ENCODE results near the gene THTPA. TPM values are rescaled to one million over a fixed set of nuclear protein-coding genes. Genes with fewer than 3 reads are reported as not detected.

The THTPA gene
- total RNA-seq, 2 donors from 2014 or later, result 22.5 to 45.4 TPM

- TF ChIP-seq POLR2AphosphoS5 (IDR thresholded peaks at IDR 0.05) (no peak), POLR2A (IDR thresholded peaks at IDR 0.05) (no peak)
- TF ChIP-seq, protein P1, sequence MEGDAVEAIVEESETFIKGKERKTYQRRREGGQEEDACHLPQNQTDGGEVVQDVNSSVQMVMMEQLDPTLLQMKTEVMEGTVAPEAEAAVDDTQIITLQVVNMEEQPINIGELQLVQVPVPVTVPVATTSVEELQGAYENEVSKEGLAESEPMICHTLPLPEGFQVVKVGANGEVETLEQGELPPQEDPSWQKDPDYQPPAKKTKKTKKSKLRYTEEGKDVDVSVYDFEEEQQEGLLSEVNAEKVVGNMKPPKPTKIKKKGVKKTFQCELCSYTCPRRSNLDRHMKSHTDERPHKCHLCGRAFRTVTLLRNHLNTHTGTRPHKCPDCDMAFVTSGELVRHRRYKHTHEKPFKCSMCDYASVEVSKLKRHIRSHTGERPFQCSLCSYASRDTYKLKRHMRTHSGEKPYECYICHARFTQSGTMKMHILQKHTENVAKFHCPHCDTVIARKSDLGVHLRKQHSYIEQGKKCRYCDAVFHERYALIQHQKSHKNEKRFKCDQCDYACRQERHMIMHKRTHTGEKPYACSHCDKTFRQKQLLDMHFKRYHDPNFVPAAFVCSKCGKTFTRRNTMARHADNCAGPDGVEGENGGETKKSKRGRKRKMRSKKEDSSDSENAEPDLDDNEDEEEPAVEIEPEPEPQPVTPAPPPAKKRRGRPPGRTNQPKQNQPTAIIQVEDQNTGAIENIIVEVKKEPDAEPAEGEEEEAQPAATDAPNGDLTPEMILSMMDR (IDR thresholded peaks at IDR 0.05), result no peak
- H3K27me3 ChIP-seq (replicated peaks; ENCODE audit: insufficient read depth), result peaks cover 17% of the 10 kb centered on the region
- no peaks in the 10 kb centered on the region for H3K4me1 ChIP-seq (replicated peaks)
- H3K27ac ChIP-seq, result no peak overlapping the region
- WGBS, result 73% methylated on average over 4 of the region's 4 CpGs
- H3K9me3 ChIP-seq, result no peaks in the 10 kb centered on the region
- intact Hi-C loops (cut with DNase I), result no loop called here
- no peak overlapping the region for H3K4me3 ChIP-seq
- H3K36me3 ChIP-seq, result no peaks in the 10 kb centered on the region
- no peak for DNase-seq (ENCODE audit: low spot score)
Observed at GRCh38 chr14:23572836-23573235, 16.8 kb downstream of the THTPA start.

GRCh38 chr14:23573384-23574015 lies 17.4 kb downstream of the THTPA start:
- no peaks in the 10 kb centered on the region for H3K4me1 ChIP-seq (replicated peaks)
- H3K27ac ChIP-seq, result no peak overlapping the region
- H3K27me3 ChIP-seq (replicated peaks; ENCODE audit: insufficient read depth), result peaks cover 22% of the 10 kb centered on the region
- intact Hi-C loops (cut with DNase I), result no loop called here
- no peak for DNase-seq (ENCODE audit: low spot score)
- WGBS, result 65% methylated on average over 5 of the region's 5 CpGs
- H3K36me3 ChIP-seq, result no peaks in the 10 kb centered on the region
- no peaks in the 10 kb centered on the region for H3K9me3 ChIP-seq
- H3K4me3 ChIP-seq, result no peak overlapping the region
- TF ChIP-seq, protein P1 (IDR thresholded peaks at IDR 0.05), result no peak
- no peak for TF ChIP-seq POLR2A (IDR thresholded peaks at IDR 0.05)

DNA sequence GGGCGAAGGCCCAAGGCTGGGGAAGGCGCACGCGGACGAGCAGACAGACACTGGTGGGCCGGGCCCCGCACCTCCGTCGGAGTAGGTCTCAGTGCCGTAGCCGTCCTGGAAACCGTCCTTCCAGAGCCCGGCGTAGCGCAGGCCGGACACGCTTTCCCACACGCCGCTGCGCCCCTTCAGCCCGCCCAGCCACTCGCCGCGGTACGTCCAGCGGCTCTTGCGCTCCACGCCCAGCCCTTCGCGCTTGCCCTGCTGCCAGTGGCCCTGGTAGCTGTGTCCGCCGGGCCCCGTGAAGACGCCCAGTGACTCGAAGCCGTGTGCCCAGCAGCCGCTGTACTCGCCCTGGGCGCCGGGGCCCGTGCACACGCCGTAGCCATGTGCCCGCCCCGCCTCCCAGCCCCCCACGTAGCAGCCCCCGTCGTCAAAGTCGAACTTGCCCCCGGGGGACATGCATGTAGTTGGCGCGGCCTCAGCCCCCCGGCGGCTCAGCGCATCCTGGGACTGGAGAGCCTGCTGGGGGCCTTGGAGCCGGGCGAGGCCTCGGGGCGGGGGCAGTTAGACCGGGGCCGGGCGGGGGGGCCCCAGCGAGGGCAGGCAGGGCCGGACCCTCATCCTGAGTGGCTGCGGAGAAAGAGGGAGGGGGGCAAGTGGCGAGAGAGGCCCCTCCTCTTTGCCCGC lies 21.1 kb downstream of the THTPA start:
- Histone ChIP-seq H3K27ac (peak overlapping the region; percentile 27 to 50), H3K4me1 (replicated peaks) (no peaks in the 10 kb centered on the region), H3K9me3 (no peaks in the 10 kb centered on the region), H3K4me3 (peak overlapping the region; percentile 20 to 25), H3K27me3 (replicated peaks; ENCODE audit: insufficient read depth) (peaks cover 22% of the 10 kb centered on the region), H3K36me3 (no peaks in the 10 kb centered on the region)
- intact Hi-C loops (cut with DNase I), result no loop called here
- no peak for DNase-seq (ENCODE audit: low spot score)
- 4% methylated on average over 50 of the region's 67 CpGs for WGBS
- no peak for TF ChIP-seq POLR2AphosphoS5 (IDR thresholded peaks at IDR 0.05)
- no peak for TF ChIP-seq POLR2A (IDR thresholded peaks at IDR 0.05)
- TF ChIP-seq, protein P1 (IDR thresholded peaks at IDR 0.05), result no peak

DNA sequence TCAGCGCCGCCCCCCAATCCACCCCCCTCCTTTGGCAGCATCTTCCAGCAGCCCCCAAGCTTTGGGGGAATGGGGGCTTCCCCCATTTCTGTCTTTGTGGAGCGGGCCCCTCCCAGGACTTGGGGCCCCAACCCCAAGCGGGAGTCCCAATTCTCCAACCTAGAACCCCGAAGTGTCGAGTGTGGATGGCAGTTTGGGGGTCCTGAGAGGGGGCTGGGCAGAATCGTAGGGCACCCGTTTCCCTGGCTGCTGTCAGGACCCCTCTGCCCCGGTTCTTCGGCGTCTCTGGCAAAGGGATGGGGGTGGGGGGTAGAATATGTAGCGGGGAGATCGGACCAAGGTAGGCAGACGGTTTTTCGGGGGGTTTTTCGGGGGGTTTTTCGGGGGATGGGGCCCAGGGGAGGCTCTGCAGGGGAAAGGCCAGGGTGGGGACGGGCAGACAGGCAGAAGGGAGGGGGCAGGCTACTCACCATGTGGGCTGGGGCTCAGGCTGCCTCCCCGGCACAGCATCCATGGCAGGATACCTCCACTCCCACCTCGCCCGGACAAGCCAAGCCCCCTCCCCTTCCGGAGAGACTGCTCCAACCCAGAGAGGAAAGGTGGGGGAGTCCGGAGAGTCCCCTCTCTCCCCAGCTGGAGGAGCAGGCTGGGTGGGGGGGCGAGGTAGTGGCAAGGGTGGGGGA lies 21.8 kb downstream of the THTPA start:
- no peak for DNase-seq (ENCODE audit: low spot score)
- Histone ChIP-seq H3K27ac (peak overlapping the region; percentile 26 to 50), H3K36me3 (no peaks in the 10 kb centered on the region), H3K27me3 (replicated peaks; ENCODE audit: insufficient read depth) (peaks cover 22% of the 10 kb centered on the region), H3K4me3 (peak overlapping the region; percentile 20 to 25), H3K9me3 (no peaks in the 10 kb centered on the region), H3K4me1 (replicated peaks) (no peaks in the 10 kb centered on the region)
- 4% methylated on average over 24 of the region's 24 CpGs for WGBS
- intact Hi-C loops (cut with DNase I), result no loop called here
- no peak for TF ChIP-seq POLR2A (IDR thresholded peaks at IDR 0.05)
- TF ChIP-seq POLR2AphosphoS5 (IDR thresholded peaks at IDR 0.05), result no peak
- TF ChIP-seq, protein P1 (IDR thresholded peaks at IDR 0.05), result no peak
